Left lung (tissue), 10 donors: Measurements from ENCODE around the gene GAP43. TPM values are rescaled to one million over a fixed set of nuclear protein-coding genes. Genes with fewer than 3 reads are reported as not detected.

Experiments used
- ATAC-seq: fragments of 200-7000 bp; cut with Tn5 transposase; one replicate; pipeline ENCODE4 v1.9.1; 2020; ENCODE audit warnings: moderate library complexity
- DNase-seq, 4 donors: peaks; one replicate each; pipeline ENCODE4 v3.0.0-alpha.2; 2013 to 2020
- H3K27ac ChIP-seq, 2 donors: fragments of 200-600 bp; sonication (generic) in 1 of 2; one replicate each; pipeline versions ENCODE4 v1.5.0 to v1.8.0; 2020 to 2021
- H3K27me3 ChIP-seq, 2 donors: fragments of 200-600 bp; sonication (generic) in 1 of 2; one replicate each; pipeline versions ENCODE4 v1.5.0 to v1.8.0; 2020 to 2021
- H3K36me3 ChIP-seq, 2 donors: fragments of 200-600 bp; sonication (generic) in 1 of 2; one replicate each; pipeline versions ENCODE4 v1.5.0 to v1.8.0; 2020 to 2021
- H3K4me1 ChIP-seq, 2 donors: fragments of 200-600 bp; one replicate each; pipeline ENCODE4 v1.8.0; 2021
- H3K4me3 ChIP-seq, 2 donors: fragments of 200-600 bp; sonication (generic) in 1 of 2; one replicate each; pipeline versions ENCODE4 v1.5.0 to v1.8.0; 2020 to 2021; ENCODE audit warnings: mild to moderate bottlenecking in 1 of 2
- H3K9me3 ChIP-seq, 2 donors: fragments of 200-600 bp; sonication (generic) in 1 of 2; one replicate each; pipeline versions ENCODE4 v1.5.0 to v1.8.0; 2020 to 2021
- CTCF ChIP-seq, 2 donors: fragments of 200-600 bp; sonication (generic) in 1 of 2; IDR thresholded peaks; one replicate each; pipeline versions ENCODE4 v1.5.0 to v1.8.0; 2021; ENCODE audit warnings: antibody characterized with exemption in 2 of 2
- intact Hi-C, 2 donors: fragments of 100-400 bp; cut with DNase I; formaldehyde crosslinking; loops; one replicate each; pipeline versions ENCODE4 v1.11.2 to v1.14.2; 2022
- polyA plus RNA-seq, 6 donors: library from polyadenylated mRNA; unstranded; fragments of 120-200 nt; gene quantifications; one replicate each; pipeline ENCODE4 v1.2.1, GENCODE V29; 2013; ENCODE audit not compliant: insufficient read length in 6 of 6
- total RNA-seq, 2 donors: library from RNA; stranded (reverse); fragmentation: NEBNext Ultra II Directional; extraction: Animal tissue kit (Norgen Biotek cat#: 25700); gene quantifications; one replicate each; pipeline ENCODE4 v1.2.1, GENCODE V29; 2021
- donor health status: DM: no; HTN: yes; CAD: no.
- donor health status: DM: no; HTN: no; CAD: no.

Gene GAP43
- total and polyA plus RNA-seq, 8 donors = 0.29 to 0.54 (median 0.41) TPM; not detected in 1

GRCh38 chr3:115644391-115644790, 21.1 kb downstream of the GAP43 start:
- Histone ChIP-seq H3K4me3 (no peak overlapping the region), H3K9me3 (no peaks in the 10 kb centered on the region), H3K36me3 (no peaks in the 10 kb centered on the region), H3K4me1 (no peaks in the 10 kb centered on the region), H3K27me3 (no peaks in the 10 kb centered on the region), H3K27ac (no peak overlapping the region)
- DNase-seq (no peak), ATAC-seq (no peak)
- intact Hi-C loops = no loop called here
- no peak for TF ChIP-seq CTCF (IDR thresholded peaks at IDR 0.05)

GRCh38 chr3:115646027-115646690, 22.8 kb downstream of the GAP43 start:
- H3K9me3 ChIP-seq = no peaks in the 10 kb centered on the region
- DNase-seq (no peak), ATAC-seq (no peak)
- H3K27ac ChIP-seq = no peak overlapping the region
- no peak for TF ChIP-seq CTCF (IDR thresholded peaks at IDR 0.05)
- H3K27me3 ChIP-seq = no peaks in the 10 kb centered on the region
- no peak overlapping the region for H3K4me3 ChIP-seq
- H3K36me3 ChIP-seq = no peaks in the 10 kb centered on the region
- intact Hi-C loops = no loop called here
- H3K4me1 ChIP-seq = no peaks in the 10 kb centered on the region

DNA sequence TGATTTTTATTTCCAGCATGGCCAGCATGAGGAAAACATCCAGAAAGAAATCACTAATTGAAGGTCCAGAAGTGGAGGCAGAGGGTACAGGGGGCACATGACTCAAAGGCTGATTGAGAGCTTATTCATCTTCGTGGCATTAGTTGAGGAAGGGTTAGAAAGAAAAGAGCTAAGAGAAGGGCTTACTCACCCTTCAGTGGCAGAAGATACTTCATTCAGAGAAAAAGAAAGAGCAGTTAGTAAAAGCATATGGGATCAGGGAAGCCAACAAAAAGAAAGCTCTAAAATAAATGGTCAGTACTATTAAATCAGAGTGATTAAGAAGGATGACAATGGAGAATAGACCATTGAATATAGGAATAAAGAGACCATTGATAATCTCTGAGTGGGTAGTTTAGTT, 25.2 kb downstream of the GAP43 start:
- Histone ChIP-seq H3K9me3 (no peaks in the 10 kb centered on the region), H3K4me3 (no peak overlapping the region), H3K36me3 (no peaks in the 10 kb centered on the region), H3K4me1 (no peaks in the 10 kb centered on the region), H3K27ac (no peak overlapping the region), H3K27me3 (no peaks in the 10 kb centered on the region)
- ATAC-seq = no peak
- DNase-seq = no peak
- no peak for TF ChIP-seq CTCF (IDR thresholded peaks at IDR 0.05)
- intact Hi-C loops = no loop called here

DNA sequence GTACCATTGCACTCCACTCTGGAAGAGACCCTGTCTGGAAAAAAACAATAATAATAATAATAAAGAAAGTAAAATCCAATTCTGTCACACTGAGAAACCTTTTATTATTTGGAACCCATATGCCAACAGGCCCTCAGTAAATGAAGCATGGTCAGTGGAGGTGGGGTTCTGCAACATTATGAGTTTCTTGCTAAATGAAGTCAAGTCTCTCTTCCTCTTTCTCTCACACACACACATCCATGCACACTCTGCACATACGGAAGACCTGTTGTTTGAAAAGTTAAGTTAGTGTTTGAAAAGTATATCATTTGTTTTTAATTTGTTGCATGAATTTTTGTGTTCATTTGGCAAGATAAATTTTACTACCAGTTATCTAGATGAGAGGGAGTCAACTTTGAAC, 27.8 kb downstream of the GAP43 start:
- H3K9me3 ChIP-seq = no peaks in the 10 kb centered on the region
- no peak for TF ChIP-seq CTCF (IDR thresholded peaks at IDR 0.05)
- no peak overlapping the region for H3K27ac ChIP-seq
- H3K4me3 ChIP-seq = no peak overlapping the region
- no peaks in the 10 kb centered on the region for H3K36me3 ChIP-seq
- ATAC-seq (no peak), DNase-seq (no peak)
- intact Hi-C loops = no loop called here
- H3K27me3 ChIP-seq = no peaks in the 10 kb centered on the region
- H3K4me1 ChIP-seq = no peaks in the 10 kb centered on the region

DNA sequence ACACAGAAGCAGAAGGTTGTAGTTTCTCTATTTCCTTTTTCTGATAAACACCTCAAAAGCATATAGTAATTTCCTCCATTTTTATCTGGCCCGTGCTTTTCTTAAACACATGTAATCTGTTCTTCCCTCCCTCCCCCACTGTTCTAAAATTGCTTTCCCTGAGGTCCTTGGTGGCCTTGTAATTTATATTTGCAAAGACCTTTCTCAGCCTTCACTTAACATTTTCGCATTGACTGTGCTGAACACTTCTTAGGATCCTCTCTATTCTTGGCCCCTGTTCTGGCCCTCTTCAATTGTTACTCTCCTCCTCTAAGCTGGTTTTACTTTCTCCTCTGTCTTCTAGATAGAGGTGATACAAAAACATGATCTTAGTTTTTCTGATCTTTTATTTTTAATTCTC, 28.3 kb downstream of the GAP43 start:
- Histone ChIP-seq H3K4me1 (no peaks in the 10 kb centered on the region), H3K9me3 (no peaks in the 10 kb centered on the region), H3K4me3 (no peak overlapping the region), H3K27ac (no peak overlapping the region), H3K36me3 (no peaks in the 10 kb centered on the region), H3K27me3 (no peaks in the 10 kb centered on the region)
- ATAC-seq = no peak
- DNase-seq = no peak
- intact Hi-C loops = no loop called here
- TF ChIP-seq CTCF (IDR thresholded peaks at IDR 0.05) = no peak
